CD4-positive, alpha-beta T cell treated with Interleukin-4 for 1 hour (primary cell): ENCODE data around the gene HMGN1.
"Not testable (repeated sequence)": the region's sequence is repeated elsewhere in the genome, so short reads cannot be mapped to it uniquely, and the experiment has no call there.

ENCODE experiments used
- DNase-seq, 2 donors: peaks; one replicate each; pipeline ENCODE4 v3.0.0-alpha.2; 2020 to 2022

HMGN1 gene, protein sequence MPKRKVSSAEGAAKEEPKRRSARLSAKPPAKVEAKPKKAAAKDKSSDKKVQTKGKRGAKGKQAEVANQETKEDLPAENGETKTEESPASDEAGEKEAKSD

DNA sequence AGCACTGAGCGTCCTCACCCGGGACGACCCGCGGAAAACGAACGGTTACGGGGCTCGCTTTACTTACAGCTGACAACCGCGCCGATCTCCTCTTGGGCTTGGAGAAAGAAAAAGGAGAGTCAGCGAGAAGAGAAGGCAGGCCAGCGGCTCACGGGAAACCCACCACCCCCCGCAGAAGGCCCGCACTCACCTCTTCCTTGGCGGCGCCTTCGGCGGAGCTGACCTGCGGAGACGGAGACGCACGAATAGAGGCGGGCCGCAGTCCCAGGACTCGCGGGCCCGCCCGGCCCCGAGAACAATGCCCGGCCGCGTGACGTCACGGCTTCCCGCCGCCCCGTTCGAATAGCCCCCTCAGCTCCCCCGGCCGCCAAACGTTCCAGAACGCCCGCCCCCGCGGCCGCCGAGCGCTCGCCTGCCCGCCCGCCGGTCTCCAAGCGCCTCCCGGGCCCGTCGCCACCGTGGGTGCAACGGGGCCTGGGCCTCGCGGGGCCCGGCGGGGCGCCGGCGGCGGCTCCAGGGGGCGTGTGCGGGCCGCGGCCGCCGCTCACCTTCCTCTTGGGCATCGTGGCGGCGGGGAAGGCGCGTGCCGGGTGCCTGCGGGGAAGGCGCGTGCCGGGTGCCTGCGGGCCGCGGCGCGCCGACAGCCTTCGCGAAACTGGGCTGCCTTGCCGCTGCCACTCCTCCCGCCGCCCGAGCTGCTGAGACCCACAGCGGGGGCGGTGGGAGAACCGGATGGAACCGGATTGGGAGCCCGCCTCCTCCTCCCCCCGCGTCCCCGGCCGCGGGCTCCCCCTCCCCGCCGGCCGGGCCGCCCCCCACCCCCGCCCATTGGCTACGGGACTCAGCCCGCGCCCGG, at the start of gene HMGN1:
Gene HMGN1, minus strand, starts transcription at position 734 of the 856 bp plus-strand sequence. Its CDS starts 171 bp downstream, at position 563.
- DNase-seq = peak; percentile 88 to 89

DNA sequence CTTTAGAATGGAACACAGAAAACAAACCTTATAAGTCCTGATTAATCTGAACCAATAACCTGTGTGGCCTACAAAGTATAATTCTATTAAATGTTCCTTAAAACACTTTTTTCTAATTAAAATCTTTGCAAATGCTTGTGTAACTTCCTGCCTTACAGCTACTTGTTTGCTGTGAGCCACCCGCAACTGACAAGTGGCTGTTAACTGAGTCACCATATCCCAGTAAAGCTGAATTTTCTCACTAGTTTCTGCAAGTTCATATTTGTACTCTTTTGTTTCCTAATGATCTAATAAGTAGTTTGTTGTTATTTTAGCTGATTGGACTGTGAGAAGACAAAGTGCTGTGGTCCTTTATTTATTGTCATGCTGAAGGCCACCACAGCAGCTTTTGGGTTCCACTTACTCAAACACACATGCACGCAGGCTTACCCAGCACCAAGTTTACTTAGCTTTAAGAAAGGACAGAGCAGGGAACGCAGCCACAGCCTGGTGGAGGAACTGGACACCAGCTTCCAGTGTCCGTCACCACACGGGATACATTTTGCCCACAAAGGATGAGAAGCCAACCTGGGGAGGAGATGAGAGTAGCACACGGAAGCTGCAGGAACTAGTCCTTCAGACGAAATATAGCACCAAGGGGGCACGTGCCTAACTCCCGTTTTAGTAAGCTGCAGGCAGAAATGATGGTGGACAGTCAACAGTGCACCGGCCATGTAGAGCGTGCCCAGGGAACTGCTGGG, 48.9 kb upstream of the HMGN1 start:
- no peak for DNase-seq

GRCh38 chr21:39392981-39393380, 44.1 kb upstream of the HMGN1 start:
- DNase-seq = no peak

- no peak for DNase-seq
These were observed 41.4 kb upstream of the HMGN1 start for GRCh38 chr21:39390212-39390765.

- no peak for DNase-seq
These were observed 39.9 kb upstream of the HMGN1 start for GRCh38 chr21:39388811-39389155.

DNA sequence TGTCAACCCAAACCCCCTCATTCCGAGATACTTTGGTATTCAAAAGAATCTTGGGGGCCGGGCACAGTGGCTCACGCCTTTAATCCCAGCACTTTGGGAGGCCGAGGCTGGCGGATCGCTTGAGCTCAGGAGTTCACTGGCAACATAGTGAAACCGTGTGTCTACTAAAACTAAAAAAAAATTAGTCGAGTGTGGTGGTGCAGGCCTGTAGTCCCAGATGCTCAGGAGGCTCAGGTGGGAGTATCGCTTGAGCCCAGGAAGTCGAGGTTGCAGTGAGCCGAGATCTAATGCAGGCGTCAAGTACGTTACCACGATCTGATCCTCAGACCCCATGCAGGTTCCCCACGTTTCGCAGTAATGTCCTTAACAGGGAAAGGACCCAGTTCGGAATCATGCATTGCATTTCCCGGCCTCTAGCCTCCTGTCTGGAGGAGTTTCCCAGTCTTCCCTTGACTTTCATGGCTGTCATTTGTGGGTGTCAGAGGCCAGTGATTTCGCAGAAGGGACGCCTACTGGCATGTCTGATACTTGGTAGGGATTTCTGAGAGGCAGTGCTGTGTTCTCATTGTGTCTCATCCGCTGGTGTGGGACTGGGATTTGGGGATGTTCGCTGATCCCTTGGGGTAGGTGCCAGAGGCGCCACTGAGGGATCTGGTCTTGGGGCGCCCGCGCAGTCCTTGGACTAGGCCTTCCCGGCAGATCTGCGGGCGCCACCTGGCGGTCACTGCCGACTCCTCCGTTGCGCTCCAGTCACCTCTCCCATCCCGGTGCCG, 39.3 kb upstream of the HMGN1 start:
- peak; percentile 85 to 86 for DNase-seq

DNA sequence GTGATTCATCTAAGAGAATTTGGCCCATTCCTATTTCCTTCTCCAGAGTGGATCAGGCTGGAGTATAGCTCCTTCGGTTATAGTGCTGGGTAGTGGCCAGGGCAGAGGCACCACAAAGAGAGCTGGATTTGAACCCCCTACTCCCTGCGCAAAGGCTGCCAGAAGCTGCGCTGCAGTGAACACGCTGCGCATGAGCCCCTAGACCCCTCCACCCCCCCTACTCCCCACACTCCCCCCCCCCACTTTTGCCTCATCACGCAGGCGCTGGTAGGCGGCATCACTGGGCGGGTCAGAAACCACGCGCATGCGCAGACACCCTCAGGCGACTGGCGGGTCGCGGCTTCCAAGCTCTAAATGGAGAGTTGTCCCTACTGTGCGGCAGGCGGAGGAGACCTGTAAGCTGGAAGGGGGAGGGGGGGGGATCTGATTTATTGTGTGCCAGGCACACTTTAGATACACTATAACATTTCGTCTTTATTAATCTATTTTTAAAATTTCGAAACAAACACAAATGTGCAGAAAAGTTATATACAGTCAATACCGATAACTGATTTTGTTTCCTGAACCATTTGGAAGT, 38.7 kb upstream of the HMGN1 start:
- peak; percentile 91 to 93 for DNase-seq

GRCh38 chr21:39386899-39387298, 38.0 kb upstream of the HMGN1 start:
- no peak for DNase-seq

GRCh38 chr21:39386194-39386593, 37.3 kb upstream of the HMGN1 start:
- peak in 1 of 2 donors; percentile 17 for DNase-seq

DNA sequence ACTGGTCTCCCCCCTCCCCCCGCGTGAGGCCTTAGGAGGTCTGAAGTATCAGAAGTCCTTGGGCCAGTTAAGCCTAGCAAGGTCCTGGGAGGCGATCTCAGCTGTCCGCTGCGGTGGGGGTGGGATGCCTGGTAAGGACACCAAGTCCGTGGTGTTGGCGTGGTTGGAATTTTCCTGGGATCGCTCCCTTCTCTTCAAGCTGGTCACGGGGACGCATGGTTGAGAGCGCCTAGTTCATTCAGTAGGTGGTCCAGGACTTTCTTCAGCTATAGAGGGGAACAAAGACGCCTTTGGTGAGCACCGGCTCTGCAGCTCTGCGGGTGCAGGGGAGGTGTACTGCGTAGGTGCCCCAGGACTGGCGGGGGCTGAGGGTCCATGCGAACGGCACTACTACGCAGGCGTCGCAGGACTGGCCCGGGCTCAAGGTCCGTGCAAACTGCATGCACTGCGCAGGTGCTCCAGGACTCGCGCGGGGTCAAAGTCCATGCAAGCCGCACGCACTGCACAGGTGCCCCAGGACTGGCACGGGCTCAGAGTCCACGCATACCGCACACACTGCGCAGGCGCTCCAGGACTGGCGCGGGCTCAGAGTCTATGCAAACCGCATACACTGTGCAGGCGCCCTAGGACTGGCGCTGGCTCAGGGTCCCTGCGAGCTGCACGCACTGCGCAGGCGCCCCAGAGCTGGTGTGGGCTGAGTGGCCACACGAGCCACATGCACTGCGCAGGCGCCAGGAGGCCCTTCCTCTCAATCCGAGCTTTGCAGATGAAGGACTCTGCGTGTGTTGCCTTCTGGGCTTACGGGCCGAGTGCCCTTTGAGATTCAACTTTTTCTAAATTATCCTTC, 36.6 kb upstream of the HMGN1 start:
- peak; percentile 59 to 74 for DNase-seq

- DNase-seq = no peak
These were observed 35.9 kb upstream of the HMGN1 start for GRCh38 chr21:39384674-39385298.

DNA sequence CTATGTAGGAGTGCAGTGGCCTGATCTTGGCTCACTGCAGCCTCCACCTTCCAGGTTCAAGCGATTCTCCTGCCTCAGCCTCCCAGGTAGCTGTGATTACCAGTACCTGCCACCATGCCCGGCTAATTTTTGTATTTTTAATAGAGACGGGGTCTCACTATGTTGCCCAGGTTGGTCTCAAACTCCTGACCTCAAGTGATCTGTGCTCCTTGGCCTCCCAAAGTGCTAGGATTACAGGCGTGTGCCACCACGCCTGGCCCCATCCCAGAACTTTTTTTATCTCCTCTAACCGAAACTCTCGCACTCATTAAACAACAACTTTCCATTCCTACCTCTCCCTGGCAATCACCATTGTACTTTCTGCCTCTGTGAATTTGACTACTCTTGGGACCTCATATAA, 33.2 kb upstream of the HMGN1 start:
- not testable (repeated sequence) for DNase-seq

- no peak for DNase-seq
These were observed 32.1 kb upstream of the HMGN1 start for GRCh38 chr21:39381009-39381408.

GRCh38 chr21:39379986-39380891, 31.4 kb upstream of the HMGN1 start:
- DNase-seq = peak; percentile 92 to 94

DNA sequence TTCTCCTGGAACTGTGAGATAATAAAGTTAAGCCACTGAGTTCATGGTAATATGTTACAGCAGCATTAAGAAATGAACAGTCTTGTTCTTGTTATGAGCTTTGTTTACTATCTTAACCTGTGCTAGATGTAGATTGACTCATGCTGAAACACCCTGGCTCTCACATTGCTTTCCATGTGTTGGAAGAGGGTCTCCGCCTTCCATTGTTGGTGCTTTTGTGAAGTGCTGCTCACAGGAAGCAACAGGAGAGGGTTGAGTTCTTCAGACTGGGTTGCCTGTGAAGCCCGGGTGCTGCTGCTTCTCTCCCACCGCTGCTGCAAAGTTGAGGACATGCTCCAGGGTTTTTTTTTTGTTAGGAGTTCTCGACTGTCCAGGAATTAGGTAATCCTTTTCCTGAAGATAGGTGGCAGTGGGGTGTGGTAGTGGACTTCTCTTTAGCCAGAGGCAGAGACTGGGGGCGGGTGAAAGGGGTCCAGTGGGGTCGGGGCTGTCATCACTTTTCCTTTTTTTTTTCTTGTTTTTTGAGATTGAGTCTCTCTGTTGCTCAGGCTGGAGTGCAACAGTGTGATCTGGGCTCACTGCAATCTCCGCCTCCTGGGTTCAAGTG, 28.7 kb upstream of the HMGN1 start:
- DNase-seq = no peak

DNA sequence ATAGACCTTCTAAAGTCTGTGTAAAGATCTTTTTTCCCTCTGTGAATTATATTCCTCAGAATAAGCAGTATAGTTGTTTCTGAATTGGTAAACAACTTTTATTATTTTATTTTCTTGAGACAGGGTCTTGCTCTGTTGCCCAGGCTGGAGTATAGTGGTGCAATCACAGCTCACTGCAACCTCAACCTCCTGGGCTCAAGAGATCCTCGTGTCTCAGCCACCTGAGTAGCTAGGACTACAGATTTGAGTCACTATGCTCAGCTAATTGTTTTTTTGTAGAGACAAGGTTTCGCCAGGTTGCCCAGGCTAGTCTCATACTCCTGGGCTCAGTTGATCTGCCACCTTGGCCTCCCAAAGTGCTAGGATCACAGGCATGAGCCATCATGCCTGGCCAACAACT, 26.6 kb upstream of the HMGN1 start:
- no peak for DNase-seq

DNA sequence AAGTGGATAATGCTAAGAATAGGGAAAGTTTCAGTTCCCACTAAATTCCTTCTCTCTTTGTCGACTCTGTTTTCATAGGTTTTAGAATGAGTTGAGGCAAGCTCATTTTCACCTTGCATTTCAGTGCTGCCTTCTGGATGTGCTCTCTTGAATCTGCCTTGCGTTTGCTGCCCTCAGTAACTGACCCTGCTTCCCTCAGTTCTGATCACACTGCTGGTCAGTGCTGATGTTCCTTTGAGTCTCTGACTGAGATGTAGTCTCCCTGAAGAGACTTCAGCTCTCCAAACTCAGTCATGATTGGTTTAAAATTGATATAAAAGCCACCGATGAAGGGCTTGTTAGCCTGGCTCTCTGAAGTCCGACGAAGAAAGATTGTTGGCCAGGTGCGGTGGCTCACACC, 25.2 kb upstream of the HMGN1 start:
- no peak for DNase-seq

DNA sequence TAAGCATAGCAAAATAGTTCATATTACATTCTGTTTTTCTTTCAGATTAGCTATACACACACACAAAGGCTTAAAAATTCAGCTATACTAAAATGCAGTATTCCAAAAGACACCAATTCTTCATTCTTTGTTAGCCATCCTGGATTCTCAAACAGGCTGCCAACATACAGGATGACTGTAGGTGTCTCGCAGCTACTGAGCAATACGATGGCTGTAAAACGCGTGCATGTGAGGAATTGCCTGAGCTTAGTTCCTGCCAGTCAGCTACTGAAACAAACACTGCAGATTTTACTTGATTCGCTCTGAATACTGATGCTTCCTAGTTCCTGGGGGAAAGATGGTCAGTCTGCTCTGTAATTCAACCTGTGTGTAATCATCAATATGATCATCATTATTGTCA, 24.7 kb upstream of the HMGN1 start:
- peak in 1 of 2 donors; percentile 26 for DNase-seq

- not testable (repeated sequence) for DNase-seq
These were observed 21.0 kb upstream of the HMGN1 start for GRCh38 chr21:39369896-39370288.
